GM18517 (cell line): ENCODE data around the gene GALR2.

Experiments
- ATAC-seq: cut with Tn5 transposase; IDR thresholded peaks from one replicate; pipeline ENCODE4 v1.9.1; 2021; ENCODE audit warnings: mild to moderate bottlenecking, moderate library complexity; ENCODE audit not compliant: unreplicated experiment

GALR2 gene

GRCh38 chr17:76078860-76079534, 4.4 kb downstream of the GALR2 start, which contains the start of gene ZACN:
ZACN (plus strand) TSS chr17:76079182; CDS start chr17:76079265, 83 bp downstream.
- ATAC-seq = no peak

DNA sequence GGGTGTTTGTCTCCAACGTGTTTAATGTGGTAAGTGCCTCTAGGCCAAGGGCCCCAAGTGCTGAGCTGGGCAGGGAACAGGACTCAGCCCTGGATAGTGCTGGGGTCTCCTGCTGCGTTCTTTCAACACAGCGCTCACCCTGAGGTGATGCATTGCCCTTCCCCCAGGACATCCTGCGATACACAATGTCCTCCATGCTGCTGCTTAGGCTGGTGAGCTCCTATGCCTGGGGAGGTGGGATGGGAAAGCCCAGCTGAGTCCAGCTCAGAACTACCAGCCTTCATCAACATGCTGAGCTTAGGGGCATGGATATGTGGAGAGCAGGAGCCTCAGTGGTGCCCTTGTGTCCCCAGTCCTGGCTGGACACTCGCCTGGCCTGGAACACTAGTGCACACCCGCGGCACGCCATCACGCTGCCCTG, 5.0 kb downstream of the GALR2 start:
- ATAC-seq = no peak

GRCh38 chr17:76079956-76080767, 5.6 kb downstream of the GALR2 start:
- no peak for ATAC-seq

DNA sequence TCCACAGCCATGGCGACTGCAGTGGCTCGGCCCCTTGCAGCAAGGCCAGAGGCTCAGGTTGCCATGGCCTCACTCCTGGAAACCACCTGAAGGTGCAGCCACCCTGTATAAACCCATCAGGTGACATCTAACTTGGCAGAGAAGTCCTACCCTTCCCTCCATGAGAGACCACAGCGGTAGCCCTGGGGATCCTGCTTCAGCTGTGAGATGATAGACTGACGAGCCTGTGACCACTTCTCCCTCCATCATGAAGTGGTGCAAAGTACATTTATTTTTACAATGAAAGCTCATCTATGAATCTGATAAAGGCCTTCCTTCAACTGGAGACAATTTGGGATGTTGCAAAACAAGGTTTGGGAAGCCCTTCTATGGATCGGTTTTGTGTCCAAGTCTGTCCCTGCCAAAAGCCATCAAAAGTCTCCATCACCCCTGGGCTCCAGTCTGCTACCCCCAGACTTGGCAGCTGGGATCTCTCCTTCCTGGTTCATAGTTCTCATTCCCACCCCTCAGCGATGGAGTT, 6.2 kb downstream of the GALR2 start:
- no peak for ATAC-seq

GRCh38 chr17:76081295-76082210, 7.0 kb downstream of the GALR2 start:
- ATAC-seq = no peak

- no peak for ATAC-seq
These were observed 8.0 kb downstream of the GALR2 start for GRCh38 chr17:76082326-76083251.

DNA sequence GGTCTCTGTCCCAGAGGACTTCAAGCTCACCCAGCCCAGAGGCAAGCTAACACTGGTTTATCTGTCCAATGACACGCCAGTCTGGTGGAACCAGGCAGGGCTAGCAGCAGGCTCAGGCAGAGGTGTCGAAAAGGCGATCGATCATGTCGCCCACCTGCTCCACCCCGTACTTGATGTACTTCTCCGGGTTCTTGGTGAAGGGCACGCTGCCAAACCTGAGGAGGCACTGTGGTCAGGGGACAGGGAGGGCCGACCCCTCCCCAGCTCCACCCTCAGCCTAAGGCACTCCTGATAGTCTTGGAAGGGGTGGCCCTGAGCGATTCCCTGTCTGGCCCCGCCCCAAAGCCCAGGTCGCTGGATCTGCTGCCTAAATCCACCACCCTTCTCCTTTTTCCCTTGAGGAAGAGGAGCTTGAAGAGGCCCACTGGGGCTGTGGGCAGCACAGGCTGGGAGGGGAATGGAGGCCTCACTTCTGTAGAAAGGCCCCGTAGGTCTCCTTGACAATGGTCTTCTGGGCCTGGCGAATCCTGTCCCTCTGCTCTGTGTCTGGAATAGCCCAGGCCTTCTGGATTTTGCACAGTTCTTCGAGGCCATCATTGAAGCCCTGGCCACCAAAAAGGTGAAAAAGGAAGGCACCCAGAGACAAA, 9.1 kb downstream of the GALR2 start:
- no peak for ATAC-seq

GRCh38 chr17:76085066-76085730, 10.6 kb downstream of the GALR2 start:
- ATAC-seq = no peak

GRCh38 chr17:76085731-76086366, 11.3 kb downstream of the GALR2 start:
- no peak for ATAC-seq

DNA sequence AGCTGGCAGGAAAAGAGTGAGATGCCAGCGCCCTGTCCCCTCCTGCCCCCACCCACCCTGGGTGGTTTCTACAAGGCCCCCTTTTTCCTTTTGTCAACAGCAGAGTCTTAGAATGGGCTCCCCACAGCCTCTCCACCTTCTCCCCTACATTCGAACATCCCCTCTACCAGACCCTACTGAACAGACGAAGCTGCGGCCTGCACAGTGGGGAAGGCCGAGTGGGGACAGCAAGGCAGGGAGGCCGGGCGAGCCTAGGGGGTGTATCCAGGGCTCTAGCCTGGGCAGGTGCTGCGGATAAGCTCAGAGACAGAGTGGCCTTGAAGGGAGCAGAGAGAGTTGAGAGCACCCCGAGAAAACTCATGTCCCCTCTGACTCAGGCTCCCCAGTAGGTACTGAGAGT, 11.8 kb downstream of the GALR2 start:
- no peak for ATAC-seq

- ATAC-seq = no peak
These were observed 12.9 kb downstream of the GALR2 start for GRCh38 chr17:76087531-76087930.

DNA sequence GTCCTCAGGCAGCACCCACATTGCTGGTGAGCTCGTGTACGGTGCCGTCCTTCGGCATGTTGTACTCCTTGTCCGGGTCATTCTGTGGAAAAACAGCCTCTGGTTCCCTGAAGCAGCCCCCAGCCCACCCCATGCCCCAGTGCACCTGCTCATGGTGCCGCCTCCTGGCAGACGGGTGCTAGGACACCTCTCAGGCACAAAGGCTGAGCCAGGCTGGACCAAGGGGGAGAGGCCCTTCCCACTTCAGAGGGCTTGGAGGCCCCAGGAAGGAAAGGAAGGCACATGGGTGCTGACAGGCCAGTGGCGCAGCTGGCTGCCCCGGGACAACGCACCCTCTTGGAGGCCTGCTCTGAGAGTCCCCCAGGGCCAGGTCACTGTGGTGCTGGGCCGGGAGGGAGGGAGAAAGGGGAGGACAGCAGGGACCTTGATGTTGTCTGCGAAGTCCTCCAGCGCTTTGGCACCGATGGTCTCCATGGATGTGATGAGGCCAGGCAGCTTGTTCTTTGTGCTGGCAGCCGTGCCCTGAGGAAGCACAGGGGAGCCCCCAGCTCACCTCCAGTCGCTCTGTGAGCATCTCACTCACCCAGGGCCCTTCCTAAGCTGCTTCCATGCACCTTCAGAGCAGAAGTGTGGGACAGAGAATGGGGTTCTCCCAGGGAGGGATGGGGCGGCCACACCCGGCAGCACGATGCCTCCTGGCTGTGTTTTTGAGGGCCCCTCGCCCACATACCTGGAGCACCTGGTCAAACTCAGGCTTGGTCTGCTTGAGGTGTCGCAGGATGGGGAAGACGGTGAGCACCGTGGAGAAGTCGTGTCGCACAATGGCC, 13.7 kb downstream of the GALR2 start:
- no peak for ATAC-seq

DNA sequence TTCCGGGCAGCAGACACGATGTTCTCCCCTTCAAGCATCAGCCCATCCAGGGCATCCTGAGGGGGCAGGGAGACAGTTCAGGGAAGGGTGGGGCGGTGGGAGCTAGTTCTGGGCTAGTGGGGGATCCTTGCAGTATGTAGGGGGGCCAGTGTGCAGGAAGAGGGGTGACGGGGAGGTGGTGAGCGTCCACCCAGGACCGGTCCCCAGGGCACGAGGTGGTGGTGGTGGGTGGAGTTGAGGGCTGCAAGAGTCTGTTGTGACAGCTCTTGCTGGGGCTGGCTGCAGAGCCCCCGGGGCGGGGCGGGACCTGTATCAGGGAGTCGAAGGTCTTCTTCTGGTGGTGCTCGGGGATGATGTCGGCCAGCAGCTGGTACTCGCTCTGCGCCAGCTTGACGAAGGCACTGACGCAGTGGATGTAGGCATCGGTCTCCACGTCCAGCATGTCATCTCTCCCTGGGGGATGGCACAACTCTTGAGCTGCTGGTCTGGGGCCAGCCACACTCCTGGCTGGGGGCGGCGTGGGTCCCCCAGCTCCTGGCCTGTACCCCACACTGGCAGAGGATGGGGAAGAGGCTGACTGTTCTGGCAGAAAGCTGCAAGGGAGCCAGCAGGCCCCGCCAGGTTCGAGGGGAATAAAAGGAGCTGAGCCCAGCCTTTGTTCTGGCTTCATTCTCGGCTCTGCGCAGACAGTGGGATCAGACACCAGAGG, 14.4 kb downstream of the GALR2 start:
- ATAC-seq = no peak

GRCh38 chr17:76089680-76090516, 15.3 kb downstream of the GALR2 start:
- ATAC-seq = no peak

DNA sequence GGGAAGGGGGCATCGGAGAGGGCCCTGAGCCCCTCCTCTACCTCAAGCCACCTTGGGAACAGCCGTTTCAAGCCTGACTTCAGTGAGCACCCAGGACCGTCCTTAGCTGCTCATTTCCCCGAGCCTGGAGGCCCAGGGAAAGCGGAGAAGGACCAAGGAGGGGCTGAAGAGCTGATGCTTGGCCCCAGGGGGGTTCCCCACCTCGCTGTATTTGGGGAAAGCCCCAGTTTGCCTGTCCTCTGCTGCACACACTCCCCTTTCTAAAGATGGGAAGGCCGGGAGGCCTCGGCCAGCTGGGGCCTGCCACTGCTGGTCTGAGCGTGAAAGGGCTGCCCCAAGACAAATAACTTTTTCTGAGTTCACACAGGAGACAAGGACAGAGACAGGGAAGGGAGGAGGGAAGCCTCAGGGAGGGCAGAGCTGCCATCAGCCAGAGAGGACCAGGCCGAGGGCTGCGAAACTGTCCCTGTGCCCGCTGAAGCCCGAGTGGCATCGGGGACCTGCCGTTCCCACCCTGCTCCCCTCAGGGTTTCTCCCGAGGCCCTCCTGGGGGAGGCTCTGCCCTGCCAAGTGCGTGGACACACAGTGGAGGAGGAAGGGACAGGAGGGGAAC, 16.0 kb downstream of the GALR2 start:
- no peak for ATAC-seq
